HG02588 (cell line): ENCODE measurements around the gene GPR107.

Source experiments
- ATAC-seq: cut with Tn5 transposase; IDR thresholded peaks from one replicate; pipeline ENCODE4 v1.9.1; 2021; ENCODE audit warnings: mild to moderate bottlenecking, moderate library complexity; ENCODE audit not compliant: unreplicated experiment

GPR107 gene

GRCh38 chr9:130053109-130053503, 600 bp upstream of the GPR107 start:
- ATAC-seq: no peak

GRCh38 chr9:130054325-130054786, 650 bp downstream of the GPR107 start:
- no peak for ATAC-seq

- no peak for ATAC-seq
Observed at GRCh38 chr9:130054820-130055219, 1.1 kb downstream of the GPR107 start.

GRCh38 chr9:130058154-130058553, 4.4 kb downstream of the GPR107 start:
- no peak for ATAC-seq

- no peak for ATAC-seq
Observed at GRCh38 chr9:130058887-130059286, 5.2 kb downstream of the GPR107 start.

GRCh38 chr9:130060296-130060695, 6.6 kb downstream of the GPR107 start:
- no peak for ATAC-seq

GRCh38 chr9:130062750-130063149, 9.0 kb downstream of the GPR107 start:
- no peak for ATAC-seq

- no peak for ATAC-seq
Observed at GRCh38 chr9:130064621-130065020, 10.9 kb downstream of the GPR107 start.

GRCh38 chr9:130069048-130069447, 15.3 kb downstream of the GPR107 start:
- ATAC-seq: no peak

GRCh38 chr9:130072515-130073235, 19.0 kb downstream of the GPR107 start:
- ATAC-seq: no peak

GRCh38 chr9:130073373-130073772, 19.7 kb downstream of the GPR107 start:
- ATAC-seq: no peak

GRCh38 chr9:130078547-130078946, 24.8 kb downstream of the GPR107 start:
- ATAC-seq: no peak

GRCh38 chr9:130084337-130084736, 30.6 kb downstream of the GPR107 start:
- no peak for ATAC-seq

- ATAC-seq: no peak
Observed at GRCh38 chr9:130088051-130088450, 34.3 kb downstream of the GPR107 start.

- no peak for ATAC-seq
Observed at GRCh38 chr9:130089141-130089540, 35.4 kb downstream of the GPR107 start.

- no peak for ATAC-seq
Observed at GRCh38 chr9:130090915-130091314, 37.2 kb downstream of the GPR107 start.

GRCh38 chr9:130092910-130093309, 39.2 kb downstream of the GPR107 start:
- ATAC-seq: no peak

- ATAC-seq: no peak
Observed at GRCh38 chr9:130095872-130096271, 42.2 kb downstream of the GPR107 start.

- ATAC-seq: no peak
Observed at GRCh38 chr9:130100681-130101080, 47.0 kb downstream of the GPR107 start.

GRCh38 chr9:130101915-130102314, 48.2 kb downstream of the GPR107 start:
- no peak for ATAC-seq

GRCh38 chr9:130104491-130105193, 50.9 kb downstream of the GPR107 start:
- no peak for ATAC-seq

GRCh38 chr9:130106860-130107233, 53.1 kb downstream of the GPR107 start:
- ATAC-seq: no peak
